Superior temporal gyrus (tissue), 1 donor: ENCODE data around the gene CFH.
"Not testable (repeated sequence)": the region's sequence is repeated elsewhere in the genome, so short reads cannot be mapped to it uniquely, and the experiment has no call there.

Source experiments
- DNase-seq: peaks from one replicate; pipeline ENCODE4 v3.0.0-alpha.2; 2016; ENCODE audit errors: extremely low spot score

The CFH gene

GRCh38 chr1:196765019-196765740 lies 113.3 kb downstream of the CFH start:
- not testable (repeated sequence) for DNase-seq

GRCh38 chr1:196769823-196770222 lies 118.0 kb downstream of the CFH start:
- not testable (repeated sequence) for DNase-seq

DNA sequence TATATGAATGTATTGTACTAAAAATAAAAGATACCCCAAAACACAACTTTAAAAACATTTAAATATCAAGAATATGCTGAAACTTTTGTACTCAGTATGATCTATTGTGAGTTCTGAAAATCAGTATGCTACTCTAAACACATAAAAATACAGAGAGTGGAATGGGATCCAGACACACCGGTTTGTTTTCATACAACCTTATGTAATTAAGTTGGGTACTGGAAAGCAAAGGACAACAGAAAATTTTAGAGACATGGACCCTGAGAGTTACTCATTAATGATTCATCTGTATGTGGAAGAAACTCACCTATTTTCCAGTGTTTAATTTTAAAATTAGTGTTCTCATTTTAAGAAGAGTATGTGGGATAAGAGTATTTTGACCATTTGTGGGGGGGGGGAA lies 121.9 kb downstream of the CFH start:
- no peak for DNase-seq

DNA sequence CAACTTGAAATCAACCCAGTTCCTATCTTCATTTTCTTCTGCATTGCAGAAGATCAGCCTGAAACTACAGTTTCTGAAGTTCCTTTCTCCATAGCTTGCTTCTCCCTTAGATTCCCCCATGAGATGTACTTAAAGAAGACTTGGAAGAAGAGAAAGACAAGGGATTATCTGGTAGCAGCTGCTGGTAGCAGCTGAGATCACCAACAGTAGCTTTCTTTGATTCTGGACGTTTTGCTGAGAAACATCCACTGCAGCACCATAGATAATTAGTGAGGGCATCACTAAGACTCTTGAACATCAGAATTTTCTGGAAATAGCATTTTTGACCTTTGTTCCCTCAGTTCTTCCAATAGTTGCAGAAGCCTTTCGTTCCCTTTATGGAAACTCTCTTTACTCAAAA lies 122.3 kb downstream of the CFH start:
- no peak for DNase-seq

DNA sequence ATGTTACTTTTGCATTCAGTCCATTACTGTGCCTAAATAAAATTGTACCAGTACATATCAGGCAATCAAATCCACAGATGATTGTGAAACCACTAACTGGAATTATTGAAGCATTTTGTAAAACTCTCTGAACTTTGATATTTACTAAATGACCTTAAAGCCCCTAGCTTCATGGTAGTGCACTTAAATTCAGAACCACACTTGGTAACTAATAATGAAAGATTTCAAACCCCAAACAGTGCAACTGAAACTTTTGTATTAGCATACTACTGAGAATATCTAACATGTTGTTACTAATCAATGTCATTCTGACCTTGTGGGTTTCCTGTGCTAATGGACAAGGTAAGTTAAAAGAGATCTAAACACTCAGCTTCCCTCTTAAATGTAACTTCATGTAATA lies 122.8 kb downstream of the CFH start, which contains the start of gene CFHR3:
Gene CFHR3 (plus strand): TSS at position 238 of the 400 bp plus-strand sequence. CDS start 47 bp downstream, at position 285.
- DNase-seq, result no peak

DNA sequence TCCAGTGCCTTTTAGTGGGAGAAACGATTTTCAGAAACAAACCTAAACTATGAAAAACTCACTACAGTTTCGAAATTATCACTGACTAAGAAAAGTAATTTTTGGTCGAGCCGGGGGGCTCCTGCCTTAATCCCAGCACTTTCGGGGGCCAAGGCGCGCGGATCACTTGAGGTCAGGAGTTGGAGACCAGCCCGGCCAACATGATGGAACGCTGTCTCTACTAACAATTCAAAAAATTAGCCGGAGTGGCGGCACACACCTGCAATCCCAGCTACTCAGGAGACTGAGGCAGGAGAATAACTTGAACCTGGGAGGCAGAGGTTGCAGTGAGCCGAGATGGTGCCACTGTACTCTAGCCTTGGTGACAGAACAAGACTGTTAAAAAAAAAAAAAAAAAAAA lies 125.8 kb downstream of the CFH start:
- no peak for DNase-seq

DNA sequence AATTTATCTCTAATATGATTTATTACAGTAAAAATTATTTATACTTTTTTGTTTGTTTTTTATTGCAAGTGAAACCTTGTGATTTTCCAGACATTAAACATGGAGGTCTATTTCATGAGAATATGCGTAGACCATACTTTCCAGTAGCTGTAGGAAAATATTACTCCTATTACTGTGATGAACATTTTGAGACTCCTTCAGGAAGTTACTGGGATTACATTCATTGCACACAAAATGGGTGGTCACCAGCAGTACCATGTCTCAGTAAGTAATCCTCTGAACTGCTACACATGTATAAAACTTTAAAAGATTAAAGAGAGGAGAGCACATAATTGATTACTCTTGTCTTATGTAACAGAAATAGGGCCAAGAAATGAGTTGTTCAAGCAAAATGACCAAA lies 127.2 kb downstream of the CFH start:
- no peak for DNase-seq

DNA sequence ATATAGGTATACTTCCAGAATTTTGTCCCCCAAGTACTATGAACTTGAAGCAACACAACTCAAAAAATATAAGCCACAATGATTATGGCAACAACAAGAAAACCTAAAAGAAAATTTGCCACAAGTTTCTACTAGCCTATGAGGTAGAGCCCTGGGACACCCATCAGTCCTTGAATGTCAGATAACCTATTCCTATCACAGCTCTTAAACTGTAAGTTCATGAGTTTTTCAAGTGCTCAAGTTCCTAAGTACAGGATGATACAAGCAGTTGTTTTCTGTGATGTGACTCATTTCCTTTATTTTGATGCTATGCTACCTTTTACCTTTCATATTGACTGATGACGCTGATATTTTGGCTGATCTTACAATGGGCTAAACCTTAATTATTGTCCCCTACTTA lies 139.4 kb downstream of the CFH start:
- DNase-seq, result not testable (repeated sequence)

- DNase-seq, result not testable (repeated sequence)
Measured at GRCh38 chr1:196794103-196794502, 142.3 kb downstream of the CFH start.
